IMR-90 (cell line): ENCODE data around the gene CARD14. TPM values are rescaled to one million over a fixed set of nuclear protein-coding genes. Genes with fewer than 3 reads are reported as not detected.

Experiments
- ATAC-seq: fragments of 200-7000 bp; cut with Tn5 transposase; 2 replicates; pipeline ENCODE4 v1.9.1; 2020; ENCODE audit warnings: low read depth, mild to moderate bottlenecking, moderate library complexity
- BruUV-seq: library from RNA; stranded (reverse); fragments of 400-500 nt; replicated peaks from 2 replicates; lab custom pipeline; 2021; lab: Mats Ljungman, UMichigan
- CTCF ChIA-PET: fragments of 300-600 bp; formaldehyde crosslinking; extraction: SDS; loops from one replicate; lab custom pipeline; 2021; ENCODE audit warnings: antibody characterized with exemption; lab: Yijun Ruan, JAX
- POLR2A ChIA-PET: fragments of 300-600 bp; sonication (Branson Sonifier 250); formaldehyde crosslinking; loops from one replicate; lab custom pipeline; 2022; ENCODE audit warnings: antibody characterized with exemption; ENCODE audit not compliant: unreplicated experiment; lab: Charles Lee
- DNase-seq: peaks from one replicate; pipeline ENCODE4 v3.0.0; 2013
- H2AFZ ChIP-seq: replicated peaks from 2 replicates; pipeline ENCODE3; 2013; ENCODE audit warnings: low read length, mild to moderate bottlenecking; ENCODE audit not compliant: poor library complexity
- H2AK5ac ChIP-seq: 2 replicates; pipeline ENCODE4 v1.6.1; 2013; ENCODE audit warnings: low read depth, low read length, inconsistent platforms
- H2AK9ac ChIP-seq: replicated peaks from 2 replicates; pipeline ENCODE3; 2013; ENCODE audit warnings: mild to moderate bottlenecking, low read depth, low read length, moderate library complexity; ENCODE audit not compliant: poor library complexity
- H2BK120ac ChIP-seq: 2 replicates; pipeline ENCODE4 v1.6.1; 2013; ENCODE audit warnings: low read depth, low read length, inconsistent platforms
- H2BK15ac ChIP-seq: 3 replicates; pipeline ENCODE4 v1.6.1; 2013; ENCODE audit warnings: low read depth, low read length, inconsistent platforms
- H2BK20ac ChIP-seq: 2 replicates; pipeline ENCODE4 v1.6.1; 2013; ENCODE audit warnings: low read depth, mild to moderate bottlenecking, inconsistent platforms, low read length, moderate library complexity
- H2BK5ac ChIP-seq: 2 replicates; pipeline ENCODE4 v1.6.1; 2013; ENCODE audit warnings: mild to moderate bottlenecking, low read depth, low read length, inconsistent platforms; ENCODE audit not compliant: poor library complexity, severe bottlenecking
- H3K14ac ChIP-seq: replicated peaks from 2 replicates; pipeline ENCODE4 v1.6.1; 2013; ENCODE audit warnings: low read depth, low read length, inconsistent platforms
- H3K18ac ChIP-seq: 2 replicates; pipeline ENCODE4 v1.6.1; 2013; ENCODE audit warnings: low read depth, low read length, control low read depth
- H3K23ac ChIP-seq: 2 replicates; pipeline ENCODE4 v1.6.1; 2013; ENCODE audit warnings: low read depth, low read length, inconsistent platforms
- H3K27ac ChIP-seq: 2 replicates; pipeline ENCODE4 v1.5.1; 2013; ENCODE audit warnings: mild to moderate bottlenecking, control low read depth, low read length; ENCODE audit not compliant: insufficient read depth
- H3K27me3 ChIP-seq: 2 replicates; pipeline ENCODE4 v1.6.1; 2013; ENCODE audit warnings: low read length; ENCODE audit not compliant: control insufficient read depth, insufficient read depth
- H3K36me3 ChIP-seq: 2 replicates; pipeline ENCODE4 v1.6.1; 2013; ENCODE audit warnings: low read length, mixed read lengths; ENCODE audit not compliant: control insufficient read depth, insufficient read depth
- H3K4ac ChIP-seq: 2 replicates; pipeline ENCODE4 v1.6.1; 2013; ENCODE audit warnings: low read depth, low read length, inconsistent platforms
- H3K4me1 ChIP-seq: 2 replicates; pipeline ENCODE4 v1.6.1; 2013; ENCODE audit warnings: low read length, mixed read lengths; ENCODE audit not compliant: control insufficient read depth, insufficient read depth
- H3K4me2 ChIP-seq: 2 replicates; pipeline ENCODE4 v1.6.1; 2013; ENCODE audit warnings: low read depth, mild to moderate bottlenecking, control low read depth, low read length, moderate library complexity
- H3K4me3 ChIP-seq: 2 replicates; pipeline ENCODE4 v1.5.1; 2013; ENCODE audit warnings: low read depth, mild to moderate bottlenecking, control low read depth, low read length, moderate library complexity; ENCODE audit not compliant: insufficient read depth
- H3K56ac ChIP-seq: 2 replicates; pipeline ENCODE4 v1.6.1; 2013; ENCODE audit warnings: low read length, inconsistent platforms; ENCODE audit not compliant: insufficient read depth; ENCODE audit errors: extremely low read depth
- H3K79me1 ChIP-seq, 2 experiments: 2 replicates each; pipeline ENCODE4 v1.6.1; 2013; ENCODE audit warnings: low read length in 2 of 2, inconsistent platforms in 1 of 2, low read depth in 1 of 2
- H3K9ac ChIP-seq: 2 replicates; pipeline ENCODE4 v1.6.1; 2013; ENCODE audit warnings: low read depth, low read length, control low read depth
- H3K9me1 ChIP-seq: 2 replicates; pipeline ENCODE4 v1.6.1; 2013; ENCODE audit warnings: low read length, inconsistent platforms; ENCODE audit not compliant: insufficient read depth
- H3K9me3 ChIP-seq: 2 replicates; pipeline ENCODE4 v1.6.1; 2013; ENCODE audit warnings: low read length; ENCODE audit not compliant: control insufficient read depth, insufficient read depth
- H4K20me1 ChIP-seq: 2 replicates; pipeline ENCODE4 v1.6.1; 2013; ENCODE audit warnings: low read length, inconsistent platforms; ENCODE audit not compliant: insufficient read depth
- H4K5ac ChIP-seq: 2 replicates; pipeline ENCODE4 v1.6.1; 2013; ENCODE audit warnings: mild to moderate bottlenecking, low read depth, low read length, control low read depth
- H4K8ac ChIP-seq, 2 experiments: 2 replicates each; pipeline ENCODE4 v1.6.1; 2013; ENCODE audit warnings: low read depth in 2 of 2, low read length in 2 of 2, control low read depth in 1 of 2, inconsistent platforms in 1 of 2
- H4K91ac ChIP-seq: 2 replicates; pipeline ENCODE4 v1.6.1; 2013; ENCODE audit warnings: low read depth, low read length, inconsistent platforms; ENCODE audit not compliant: insufficient read depth
- BHLHE40 ChIP-seq: fragments of 150-350 bp; IDR thresholded peaks from 2 replicates; pipeline ENCODE4 v1.6.1; 2016; ENCODE audit warnings: mild to moderate bottlenecking, low read depth, low read length
- CEBPB ChIP-seq: IDR thresholded peaks from 2 replicates; pipeline ENCODE4 v1.6.1; 2012; ENCODE audit warnings: low read depth, low read length, improper control_type of control experiment
- CHD1 ChIP-seq: IDR thresholded peaks from 2 replicates; pipeline ENCODE4 v1.6.1; 2012; ENCODE audit warnings: low read depth, low read length, improper control_type of control experiment
- CTCF ChIP-seq: conservative IDR thresholded peaks from 2 replicates; pipeline ENCODE4 v1.5.1; 2012; ENCODE audit warnings: mild to moderate bottlenecking, low read depth, low read length, improper control_type of control experiment
- ELK1 ChIP-seq: fragments of 150-350 bp; IDR thresholded peaks from 2 replicates; pipeline ENCODE4 v1.6.1; 2016; ENCODE audit warnings: low read depth, mild to moderate bottlenecking, low read length, moderate library complexity, borderline replicate concordance
- FOS ChIP-seq: fragments of 150-350 bp; IDR thresholded peaks from 2 replicates; pipeline ENCODE4 v1.6.1; 2016; ENCODE audit warnings: low read depth, low read length
- MAFK ChIP-seq: IDR thresholded peaks from 2 replicates; pipeline ENCODE4 v1.6.1; 2012; ENCODE audit warnings: low read depth, low read length, improper control_type of control experiment
- MAZ ChIP-seq: IDR thresholded peaks from 2 replicates; pipeline ENCODE4 v1.6.1; 2012; ENCODE audit warnings: low read depth, mild to moderate bottlenecking, low read length, improper control_type of control experiment, moderate library complexity, borderline replicate concordance
- MXI1 ChIP-seq: IDR thresholded peaks from 2 replicates; pipeline ENCODE4 v1.6.1; 2012; ENCODE audit warnings: low read depth, mild to moderate bottlenecking, low read length, moderate library complexity, borderline replicate concordance
- NFE2L2 ChIP-seq: fragments of 150-350 bp; IDR thresholded peaks from 2 replicates; pipeline ENCODE4 v1.6.1; 2016; ENCODE audit warnings: low read depth, mild to moderate bottlenecking, low read length
- POLR2A ChIP-seq: IDR thresholded peaks from 2 replicates; pipeline ENCODE4 v1.6.1; 2012; ENCODE audit warnings: mild to moderate bottlenecking, low read depth, low read length
- RAD21 ChIP-seq: IDR thresholded peaks from 2 replicates; pipeline ENCODE4 v1.6.1; 2012; ENCODE audit warnings: low read length, improper control_type of control experiment
- RCOR1 ChIP-seq: IDR thresholded peaks from 2 replicates; pipeline ENCODE4 v1.6.1; 2012; ENCODE audit warnings: mild to moderate bottlenecking, low read length, improper control_type of control experiment; ENCODE audit not compliant: insufficient replicate concordance
- RFX5 ChIP-seq: IDR thresholded peaks from 2 replicates; pipeline ENCODE4 v1.8.0; 2012; ENCODE audit warnings: low read depth, mild to moderate bottlenecking, low read length, moderate library complexity
- SMC3 ChIP-seq: fragments of 150-350 bp; IDR thresholded peaks from 2 replicates; pipeline ENCODE4 v1.6.1; 2016; ENCODE audit warnings: low read depth, mild to moderate bottlenecking, antibody characterized with exemption, low read length, moderate library complexity
- WGBS, 2 experiments: methylation state at CpG; one replicate each; pipeline versions ENCODE4 v1.1.5 to v1.1.7; 2013; ENCODE audit warnings: missing lambda C conversion rate in 2 of 2; ENCODE audit not compliant: insufficient read length in 1 of 2; ENCODE audit errors: extremely low coverage in 2 of 2; 5-methylcytosine and 5-hydroxymethylcytosine counted together
- dilution Hi-C: fragments of 300-500 bp; cut with HindIII; formaldehyde crosslinking; loops from one replicate; pipeline ENCODE4 v1.14.3; 2018; ENCODE audit warnings: low sequenced_read_pairs; ENCODE audit not compliant: unreplicated experiment
- in situ Hi-C: fragments of 300-500 bp; cut with MboI; formaldehyde crosslinking; loops from 3 replicates; pipeline ENCODE4 v1.14.3; 2019; ENCODE audit warnings: low sequenced_read_pairs, inconsistent platforms, mixed read lengths
- intact Hi-C: fragments of 100-400 bp; cut with micrococcal nuclease; formaldehyde crosslinking; loops from 2 replicates; pipeline ENCODE4 v1.10.0; 2022
- polyA plus RNA-seq, 3 experiments: library from polyadenylated mRNA; depleted of rRNA; stranded (reverse); fragments of >200 nt; gene quantifications; 2 replicates each; pipeline ENCODE4 v1.2.3, GENCODE V29; 2012; ENCODE audit warnings: low replicate concordance in 1 of 3
- total RNA-seq: library from RNA; depleted of rRNA; stranded (reverse); fragments of >200 nt; gene quantifications from 2 replicates; pipeline ENCODE4 v1.2.3, GENCODE V29; 2012
- TF ChIP-seq, protein P1 (sequence below): fragments of 150-350 bp; IDR thresholded peaks from 2 replicates; pipeline ENCODE4 v1.6.1; 2017; ENCODE audit warnings: mild to moderate bottlenecking, antibody characterized with exemption, low read length, low read depth

Gene CARD14
- total and polyA plus RNA-seq, 2 of the 4 experiments (the other 2 are of a cell fraction), result not detected

DNA sequence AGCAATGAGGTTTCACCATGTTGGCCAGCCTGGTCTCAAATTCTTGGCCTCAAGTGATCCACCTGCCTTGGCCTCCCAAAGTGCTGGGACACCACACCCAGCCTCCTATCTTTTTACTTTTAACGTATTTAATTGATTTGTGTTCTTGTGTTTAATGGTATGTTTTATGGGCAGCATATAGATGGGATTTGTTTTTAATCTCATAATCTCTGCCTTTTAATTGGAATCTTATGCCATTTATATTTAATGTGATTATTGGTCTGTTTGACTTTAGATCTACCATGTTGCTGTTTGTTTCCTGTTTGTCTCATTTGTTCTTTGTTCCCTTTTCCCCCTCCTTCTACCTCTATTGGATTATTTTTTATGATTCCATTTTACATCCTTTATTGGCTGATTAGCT, 62.6 kb downstream of the CARD14 start:
- H3K9me3 ChIP-seq, result peaks cover 14% of the 10 kb centered on the region
- ChIA-PET POLR2A (no interaction called here), CTCF (no interaction called here)
- H3K14ac ChIP-seq, result no peak overlapping the region
- H4K20me1 ChIP-seq, result no peaks in the 10 kb centered on the region
- no peak overlapping the region for H3K23ac ChIP-seq
- H4K8ac ChIP-seq, result no peak overlapping the region
- no peak for ATAC-seq
- no peaks in the 10 kb centered on the region for H3K9me1 ChIP-seq
- no peak overlapping the region for H2AK5ac ChIP-seq
- intact Hi-C loops (no loop called here), in situ Hi-C loops (no loop called here), dilution Hi-C loops (no loop called here)
- H4K91ac ChIP-seq, result no peak overlapping the region
- no peak overlapping the region for H4K5ac ChIP-seq
- H2AK9ac ChIP-seq, result no peak overlapping the region
- H2BK15ac ChIP-seq, result no peak overlapping the region
- H2BK120ac ChIP-seq, result no peak overlapping the region
- no peak overlapping the region for H3K4me3 ChIP-seq
- H3K27me3 ChIP-seq, result no peaks in the 10 kb centered on the region
- no peaks in the 10 kb centered on the region for H3K79me1 ChIP-seq
- no peak overlapping the region for H3K27ac ChIP-seq
- H3K9ac ChIP-seq, result no peak overlapping the region
- H3K4me1 ChIP-seq, result no peaks in the 10 kb centered on the region
- no peak overlapping the region for H3K56ac ChIP-seq
- TF ChIP-seq SMC3 (no peak), RAD21 (no peak), MAFK (no peak), BHLHE40 (no peak), MXI1 (no peak), CEBPB (no peak), ELK1 (no peak), FOS (no peak), CTCF (no peak), NFE2L2 (no peak), MAZ (no peak), RCOR1 (no peak), CHD1 (no peak), RFX5 (no peak), POLR2A (no peak)
- TF ChIP-seq, protein P1, sequence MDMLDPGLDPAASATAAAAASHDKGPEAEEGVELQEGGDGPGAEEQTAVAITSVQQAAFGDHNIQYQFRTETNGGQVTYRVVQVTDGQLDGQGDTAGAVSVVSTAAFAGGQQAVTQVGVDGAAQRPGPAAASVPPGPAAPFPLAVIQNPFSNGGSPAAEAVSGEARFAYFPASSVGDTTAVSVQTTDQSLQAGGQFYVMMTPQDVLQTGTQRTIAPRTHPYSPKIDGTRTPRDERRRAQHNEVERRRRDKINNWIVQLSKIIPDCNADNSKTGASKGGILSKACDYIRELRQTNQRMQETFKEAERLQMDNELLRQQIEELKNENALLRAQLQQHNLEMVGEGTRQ, result no peak
- no peak for DNase-seq
- no peak overlapping the region for H2BK5ac ChIP-seq
- no peak overlapping the region for H2BK20ac ChIP-seq
- H2AFZ ChIP-seq, result no peak overlapping the region
- BruUV-seq, result no TSS peak
- no peak overlapping the region for H3K4me2 ChIP-seq
- no peak overlapping the region for H3K18ac ChIP-seq
- H3K4ac ChIP-seq, result no peak overlapping the region
- H3K36me3 ChIP-seq, result peaks cover 57% of the 10 kb centered on the region
- WGBS, 2 experiments, result no CpG with 5 or more reads among the region's 1 CpG
